K562 (cell line): ENCODE data around the gene ACKR2. TPM values are rescaled to one million over a fixed set of nuclear protein-coding genes. Genes with fewer than 3 reads are reported as not detected.

ENCODE experiments used
- ATAC-seq: fragments of 200-7000 bp; cut with Tn5 transposase; 3 replicates; pipeline ENCODE4 v1.9.1; 2020; ENCODE audit warnings: moderate library complexity
- Bru-seq: library from RNA; stranded (reverse); fragments of 400-500 nt; gene quantifications from one replicate; lab custom pipeline; 2021; lab: Mats Ljungman, UMichigan
- BruChase-seq, 2 experiments: library from RNA; stranded (reverse); fragments of 400-500 nt; gene quantifications; one replicate each; lab custom pipeline; 2021; lab: Mats Ljungman, UMichigan
- BruUV-seq: library from RNA; stranded (reverse); fragments of 400-500 nt; replicated peaks from 2 replicates; lab custom pipeline; 2021; lab: Mats Ljungman, UMichigan
- CTCF ChIA-PET: fragments of 300-600 bp; formaldehyde crosslinking; extraction: SDS; loops from one replicate; lab custom pipeline; 2021; ENCODE audit warnings: low intra/inter-chr PET ratio; lab: Yijun Ruan, JAX
- POLR2A ChIA-PET: fragments of 300-600, 350-650 bp; sonication (Branson Sonifier 250); formaldehyde crosslinking; extraction: SDS; loops from one replicate; lab custom pipeline; 2021; ENCODE audit warnings: antibody characterized with exemption, inconsistent platforms; lab: Yijun Ruan, JAX
- DNase-seq, 4 experiments: peaks; one replicate each; pipeline versions ENCODE4 v3.0.0 to v3.0.0-alpha.2; 2011 to 2018; ENCODE audit warnings: low spot score in 3 of 4, mixed read lengths in 3 of 4; ENCODE audit errors: extremely low read depth in 1 of 4
- FAIRE-seq: peaks from 2 replicates; lab custom pipeline; 2011; peaks lifted over from hg19 to GRCh38; lab: Jason Lieb, UNC
- H2AFZ ChIP-seq: 2 replicates; pipeline ENCODE4 v1.6.0; 2011; ENCODE audit warnings: low read depth, low read length, control low read depth, inconsistent platforms
- H3K27ac ChIP-seq: fragments of 200-600 bp; 3 replicates; pipeline ENCODE4 v1.8.0; 2011; ENCODE audit warnings: low read depth, mild to moderate bottlenecking, control low read depth, inconsistent platforms, low read length, moderate library complexity, mixed read lengths; ENCODE audit errors: extremely low read depth
- H3K27me3 ChIP-seq, 2 experiments: fragments of 300-600 bp in 1 of 2; 2 replicates in 1 of 2; 3 replicates in 1 of 2; pipeline versions ENCODE4 v1.6.0 to v1.8.0; 2011; ENCODE audit warnings: inconsistent platforms in 2 of 2, low read length in 2 of 2, mild to moderate bottlenecking in 1 of 2, mixed read lengths in 1 of 2, moderate library complexity in 1 of 2; ENCODE audit not compliant: control insufficient read depth in 2 of 2, insufficient read depth in 2 of 2
- H3K36me3 ChIP-seq: fragments of 300-600 bp; 3 replicates; pipeline ENCODE4 v1.8.0; 2011; ENCODE audit warnings: mild to moderate bottlenecking, low read length, inconsistent platforms; ENCODE audit not compliant: control insufficient read depth, insufficient read depth
- H3K4me1 ChIP-seq, 2 experiments: fragments of 200-600 bp in 1 of 2; replicated peaks in 1 of 2; 2 replicates in 1 of 2; 3 replicates in 1 of 2; pipeline versions ENCODE4 v1.5.1 to v1.8.0; 2011; ENCODE audit warnings: inconsistent platforms in 2 of 2, low read length in 2 of 2, mild to moderate bottlenecking in 1 of 2, mixed read lengths in 1 of 2, moderate library complexity in 1 of 2; ENCODE audit not compliant: control insufficient read depth in 2 of 2, insufficient read depth in 2 of 2
- H3K4me2 ChIP-seq: 2 replicates; pipeline ENCODE4 v1.6.1; 2011; ENCODE audit warnings: low read length, control low read depth, inconsistent platforms, mixed read lengths; ENCODE audit not compliant: insufficient read depth
- H3K4me3 ChIP-seq: fragments of 200-600 bp; sonication (generic), shearing (Covaris generic); 2 replicates; pipeline ENCODE4 v1.5.1; 2016; ENCODE audit warnings: control low read depth, inconsistent platforms
- H3K79me2 ChIP-seq: fragments of 200-600 bp; 3 replicates; pipeline ENCODE4 v1.8.0; 2011; ENCODE audit warnings: low read length, inconsistent platforms; ENCODE audit not compliant: control insufficient read depth, insufficient read depth
- H3K9ac ChIP-seq, 2 experiments: 2 replicates each; pipeline versions ENCODE4 v1.6.0 to v1.6.1; 2011; ENCODE audit warnings: low read depth in 2 of 2, low read length in 2 of 2, control low read depth in 1 of 2, inconsistent platforms in 1 of 2, mild to moderate bottlenecking in 1 of 2, mixed read lengths in 1 of 2; ENCODE audit not compliant: insufficient read depth in 1 of 2
- H3K9me1 ChIP-seq: one replicate; pipeline ENCODE4 v1.6.0; 2011; ENCODE audit warnings: inconsistent platforms, mild to moderate bottlenecking, low read length, moderate library complexity; ENCODE audit not compliant: control insufficient read depth, insufficient read depth
- H3K9me3 ChIP-seq: replicated peaks from 2 replicates; pipeline ENCODE4 v1.5.1; 2011; ENCODE audit warnings: low read depth, low read length, inconsistent platforms; ENCODE audit not compliant: control insufficient read depth, insufficient read depth
- H4K20me1 ChIP-seq: replicated peaks from 2 replicates; pipeline ENCODE4 v1.6.1; 2011; ENCODE audit warnings: low read length, inconsistent platforms, mixed read lengths; ENCODE audit not compliant: control insufficient read depth, insufficient read depth
- GATAD2A ChIP-seq: fragments of 450-650 bp; IDR thresholded peaks from 2 replicates; pipeline ENCODE4 v1.6.1; 2017
- ZNF316 ChIP-seq: fragments of 450-650 bp; IDR thresholded peaks from 2 replicates; pipeline ENCODE4 v1.6.1; 2016
- WGBS: fragments of 100-300 bp; shearing (Covaris generic); methylation state at CpG from one replicate; pipeline ENCODE4 v1.1.6; 2016; ENCODE audit warnings: low coverage, mixed read lengths; ENCODE audit not compliant: insufficient coverage; ENCODE audit errors: missing lambda C conversion rate; 5-methylcytosine and 5-hydroxymethylcytosine counted together
- in situ Hi-C: fragments of 300-500 bp; cut with MboI; formaldehyde crosslinking; loops from 4 replicates; pipeline ENCODE4 v1.15.0; 2018; ENCODE audit warnings: inconsistent platforms, mixed read lengths
- intact Hi-C: fragments of 100-400 bp; cut with micrococcal nuclease; formaldehyde crosslinking; loops from 2 replicates; pipeline ENCODE4 v1.14.2; 2022
- long read RNA-seq, 3 experiments: library from polyadenylated mRNA in 2 of 3; library from RNA in 1 of 3; unstranded in 2 of 3; stranded (forward) in 1 of 3; transcript quantifications; one replicate each; pipeline ENCODE4 v2.0.0, GENCODE V29; 2019 to 2022
- polyA minus RNA-seq, 3 experiments: library from RNA; depleted of rRNA, polyadenylated mRNA; stranded (reverse); fragments of >200 nt; gene quantifications; 2 replicates each; pipeline ENCODE4 v1.2.3, GENCODE V29; 2011
- polyA plus RNA-seq, 8 experiments: library from polyadenylated mRNA; depleted of rRNA in 4 of 8; stranded (reverse) in 5 of 8; unstranded in 3 of 8; fragments of >200 nt; fragmentation: Nextera tagmentation in 2 of 8; fragmentation: Illumina TruSeq in 1 of 8; extraction: Ambion mirVana in 2 of 8; extraction: Trizol in 1 of 8; gene quantifications; 2 replicates each; pipeline versions ENCODE4 v1.2.1 to v1.2.3, GENCODE V29; 2011 to 2014; ENCODE audit warnings: inconsistent platforms in 1 of 8, missing spikeins in 1 of 8
- total RNA-seq, 7 experiments: library from RNA; depleted of rRNA in 6 of 7; stranded (reverse); fragments of >200 nt in 6 of 7; fragmentation: Illumina TruSeq in 2 of 7; extraction: Trizol in 2 of 7; gene quantifications; 2 replicates each; pipeline versions ENCODE4 v1.2.1 to v1.2.3, GENCODE V29; 2011 to 2021; ENCODE audit warnings: low replicate concordance in 1 of 7
- TF ChIP-seq, protein P1 (sequence below): fragments of 250-450 bp; sonication (Bioruptor Pico); IDR thresholded peaks from 2 replicates; pipeline ENCODE4 v1.9.0; 2021; ENCODE audit warnings: mild to moderate bottlenecking, inconsistent platforms
- TF ChIP-seq, protein P2 (sequence below): fragments of 250-450 bp; sonication (Bioruptor Pico); IDR thresholded peaks from 2 replicates; pipeline ENCODE4 v1.5.0; 2021

ACKR2 gene, protein sequence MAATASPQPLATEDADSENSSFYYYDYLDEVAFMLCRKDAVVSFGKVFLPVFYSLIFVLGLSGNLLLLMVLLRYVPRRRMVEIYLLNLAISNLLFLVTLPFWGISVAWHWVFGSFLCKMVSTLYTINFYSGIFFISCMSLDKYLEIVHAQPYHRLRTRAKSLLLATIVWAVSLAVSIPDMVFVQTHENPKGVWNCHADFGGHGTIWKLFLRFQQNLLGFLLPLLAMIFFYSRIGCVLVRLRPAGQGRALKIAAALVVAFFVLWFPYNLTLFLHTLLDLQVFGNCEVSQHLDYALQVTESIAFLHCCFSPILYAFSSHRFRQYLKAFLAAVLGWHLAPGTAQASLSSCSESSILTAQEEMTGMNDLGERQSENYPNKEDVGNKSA
- 2.1 and 2.5 TPM in 2 replicates for total RNA-seq (2011; cell fraction: chromatin; rRNA removed; ENCODE audit: low replicate concordance)
- total RNA-seq (2011; cell fraction: nucleolus; rRNA removed), result 1.7 and 2.2 TPM in 2 replicates
- 1.5 and 3.8 TPM in 2 replicates for total RNA-seq (2011; cell fraction: nucleoplasm; rRNA removed)
- 0.08 and 0.32 TPM in 2 replicates for total RNA-seq (2014; rRNA removed)
- total RNA-seq (2014; rRNA removed; fragmentation: Illumina TruSeq; extraction: Trizol), result 0.29 TPM in 2 replicates
- total RNA-seq (2015; rRNA removed; fragmentation: Illumina TruSeq; extraction: Trizol), result 0.15 TPM in 1 of 2 replicates, not detected in the other
- 0.69 and 0.85 TPM in 2 replicates for total RNA-seq (2021)
- polyA plus RNA-seq (2011; rRNA removed), result 0.57 and 0.74 TPM in 2 replicates
- polyA plus RNA-seq (2011; cell fraction: cytosol; rRNA removed), result 0.25 and 0.41 TPM in 2 replicates
- polyA plus RNA-seq (2011; cell fraction: nucleus; rRNA removed), result 0.72 and 0.75 TPM in 2 replicates
- polyA plus RNA-seq (2012), result 0.29 and 0.62 TPM in 2 replicates
- 0.15 and 0.39 TPM in 2 replicates for polyA plus RNA-seq (2014; fragmentation: Illumina TruSeq; extraction: Trizol)
- under 1 TPM; 0.03 to 0.21 TPM for polyA plus RNA-seq (2014; fragmentation: Nextera tagmentation; extraction: Ambion mirVana)
- polyA plus RNA-seq (2014; rRNA removed), result 0.07 and 0.11 TPM in 2 replicates
- polyA minus RNA-seq (2011; rRNA and poly(A)+ RNA removed), result 0.84 and 1.3 TPM in 2 replicates
- polyA minus RNA-seq (2011; cell fraction: cytosol; rRNA and poly(A)+ RNA removed), result 0.57 TPM in 1 of 2 replicates, not detected in the other
- 0.40 and 1.1 TPM in 2 replicates for polyA minus RNA-seq (2011; cell fraction: nucleus; rRNA and poly(A)+ RNA removed)
- Bru-seq, nascent RNA, result percentile 33 among the genes with signal in this experiment
- BruChase-seq, experiment 1, labeled RNA remaining after a 2-hour chase, result percentile 39 among the genes with signal in this experiment
- BruChase-seq, experiment 2, labeled RNA remaining after a 6-hour chase, result percentile 42 among the genes with signal in this experiment
- long read RNA-seq, experiment 1, partial matches to known transcripts, result 0 of 2 reads
- long read RNA-seq, experiment 1, other reads (novel, unspliced or antisense), result 2 of 2 reads
- long read RNA-seq, experiment 2, result 0 reads
- long read RNA-seq, experiment 3, partial matches to known transcripts, result 0 of 1 reads
- long read RNA-seq, experiment 3, other reads (novel, unspliced or antisense), result 1 of 1 reads

GRCh38 chr3:42809202-42809601, at the start of gene ACKR2:
Gene ACKR2 (plus strand): TSS chr3:42809445. CDS start chr3:42864503, 55,058 bp downstream.
- in situ Hi-C loops, result no loop called here
- H3K4me2 ChIP-seq, result no peak within 1 kb of the TSS
- H3K4me3 ChIP-seq, result no peak within 1 kb of the TSS
- H3K9me1 ChIP-seq, result no peaks in the 10 kb centered on the region
- ChIA-PET CTCF (no interaction called here), POLR2A (no interaction called here)
- H3K27me3 ChIP-seq, result no peaks in the 10 kb centered on the region
- H3K79me2 ChIP-seq, result peaks cover 2% of the 10 kb centered on the region; the same call in 2 of the 3 replicates
- H4K20me1 ChIP-seq, result no peaks in the 10 kb centered on the region
- peaks cover 11 to 16% of the 10 kb centered on the region in 2 experiments; a peak in 4 of 5 replicates for H3K4me1 ChIP-seq
- H3K36me3 ChIP-seq, result no peaks in the 10 kb centered on the region
- peaks cover 7% of the 10 kb centered on the region for H3K9me3 ChIP-seq
- TF ChIP-seq GATAD2A, result no peak
- no peak for TF ChIP-seq ZNF316
- TF ChIP-seq, protein P1, sequence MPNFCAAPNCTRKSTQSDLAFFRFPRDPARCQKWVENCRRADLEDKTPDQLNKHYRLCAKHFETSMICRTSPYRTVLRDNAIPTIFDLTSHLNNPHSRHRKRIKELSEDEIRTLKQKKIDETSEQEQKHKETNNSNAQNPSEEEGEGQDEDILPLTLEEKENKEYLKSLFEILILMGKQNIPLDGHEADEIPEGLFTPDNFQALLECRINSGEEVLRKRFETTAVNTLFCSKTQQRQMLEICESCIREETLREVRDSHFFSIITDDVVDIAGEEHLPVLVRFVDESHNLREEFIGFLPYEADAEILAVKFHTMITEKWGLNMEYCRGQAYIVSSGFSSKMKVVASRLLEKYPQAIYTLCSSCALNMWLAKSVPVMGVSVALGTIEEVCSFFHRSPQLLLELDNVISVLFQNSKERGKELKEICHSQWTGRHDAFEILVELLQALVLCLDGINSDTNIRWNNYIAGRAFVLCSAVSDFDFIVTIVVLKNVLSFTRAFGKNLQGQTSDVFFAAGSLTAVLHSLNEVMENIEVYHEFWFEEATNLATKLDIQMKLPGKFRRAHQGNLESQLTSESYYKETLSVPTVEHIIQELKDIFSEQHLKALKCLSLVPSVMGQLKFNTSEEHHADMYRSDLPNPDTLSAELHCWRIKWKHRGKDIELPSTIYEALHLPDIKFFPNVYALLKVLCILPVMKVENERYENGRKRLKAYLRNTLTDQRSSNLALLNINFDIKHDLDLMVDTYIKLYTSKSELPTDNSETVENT (CRISPR knock-in tag), result no peak
- TF ChIP-seq, protein P2, sequence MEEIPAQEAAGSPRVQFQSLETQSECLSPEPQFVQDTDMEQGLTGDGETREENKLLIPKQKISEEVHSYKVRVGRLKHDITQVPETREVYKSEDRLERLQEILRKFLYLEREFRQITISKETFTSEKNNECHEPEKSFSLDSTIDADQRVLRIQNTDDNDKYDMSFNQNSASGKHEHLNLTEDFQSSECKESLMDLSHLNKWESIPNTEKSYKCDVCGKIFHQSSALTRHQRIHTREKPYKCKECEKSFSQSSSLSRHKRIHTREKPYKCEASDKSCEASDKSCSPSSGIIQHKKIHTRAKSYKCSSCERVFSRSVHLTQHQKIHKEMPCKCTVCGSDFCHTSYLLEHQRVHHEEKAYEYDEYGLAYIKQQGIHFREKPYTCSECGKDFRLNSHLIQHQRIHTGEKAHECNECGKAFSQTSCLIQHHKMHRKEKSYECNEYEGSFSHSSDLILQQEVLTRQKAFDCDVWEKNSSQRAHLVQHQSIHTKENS (CRISPR knock-in tag), result no peak
- H2AFZ ChIP-seq, result no peak within 1 kb of the TSS
- no peak within 1 kb of the TSS for H3K27ac ChIP-seq
- no peak within 1 kb of the TSS for H3K9ac ChIP-seq
- intact Hi-C loops, result no loop called here
- no TSS peak for BruUV-seq
- 67% methylated on average over 5 of the region's 5 CpGs for WGBS
- DNase-seq (no peak), FAIRE-seq (no peak), ATAC-seq (no peak)
